ENCODE measurements around the gene CNTNAP4. TPM values are rescaled to one million over a fixed set of nuclear protein-coding genes. Genes with fewer than 3 reads are reported as not detected.

The CNTNAP4 gene
- total RNA-seq, 2 donors from 2014 or later, result not detected

DNA sequence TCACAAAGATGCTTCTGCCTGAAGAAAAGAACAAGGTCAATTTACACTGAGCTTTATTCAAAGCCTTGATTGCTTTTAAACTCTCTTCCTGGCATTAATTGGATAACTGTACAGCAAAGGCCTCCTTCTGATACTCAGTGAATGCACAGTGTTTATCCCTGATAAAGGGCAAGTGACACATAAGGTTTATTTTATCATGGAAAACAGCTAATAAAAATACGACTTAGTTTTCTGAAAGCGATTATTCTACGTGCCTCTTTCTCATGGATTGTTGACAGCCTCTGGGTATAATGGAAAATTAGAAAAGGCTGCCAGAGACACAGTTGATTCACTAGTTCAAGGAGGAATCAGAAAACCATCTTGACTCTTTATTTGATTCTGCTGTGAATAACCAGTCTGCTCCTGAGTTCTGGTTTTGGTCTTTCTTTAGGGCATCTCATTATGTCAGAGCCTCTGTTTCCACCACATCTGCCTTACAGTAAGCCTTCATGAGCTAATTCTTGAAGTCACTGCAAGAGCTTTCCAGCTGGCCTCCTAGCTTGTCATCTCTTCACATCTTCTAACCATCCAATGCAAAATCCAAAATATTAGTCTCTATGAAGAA is 212.9 kb downstream of the CNTNAP4 start:
- H3K9me3 ChIP-seq, result no peaks in the 10 kb centered on the region
- TF ChIP-seq, protein P1, sequence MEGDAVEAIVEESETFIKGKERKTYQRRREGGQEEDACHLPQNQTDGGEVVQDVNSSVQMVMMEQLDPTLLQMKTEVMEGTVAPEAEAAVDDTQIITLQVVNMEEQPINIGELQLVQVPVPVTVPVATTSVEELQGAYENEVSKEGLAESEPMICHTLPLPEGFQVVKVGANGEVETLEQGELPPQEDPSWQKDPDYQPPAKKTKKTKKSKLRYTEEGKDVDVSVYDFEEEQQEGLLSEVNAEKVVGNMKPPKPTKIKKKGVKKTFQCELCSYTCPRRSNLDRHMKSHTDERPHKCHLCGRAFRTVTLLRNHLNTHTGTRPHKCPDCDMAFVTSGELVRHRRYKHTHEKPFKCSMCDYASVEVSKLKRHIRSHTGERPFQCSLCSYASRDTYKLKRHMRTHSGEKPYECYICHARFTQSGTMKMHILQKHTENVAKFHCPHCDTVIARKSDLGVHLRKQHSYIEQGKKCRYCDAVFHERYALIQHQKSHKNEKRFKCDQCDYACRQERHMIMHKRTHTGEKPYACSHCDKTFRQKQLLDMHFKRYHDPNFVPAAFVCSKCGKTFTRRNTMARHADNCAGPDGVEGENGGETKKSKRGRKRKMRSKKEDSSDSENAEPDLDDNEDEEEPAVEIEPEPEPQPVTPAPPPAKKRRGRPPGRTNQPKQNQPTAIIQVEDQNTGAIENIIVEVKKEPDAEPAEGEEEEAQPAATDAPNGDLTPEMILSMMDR (IDR thresholded peaks at IDR 0.05), result no peak
- H3K36me3 ChIP-seq, result no peaks in the 10 kb centered on the region

DNA sequence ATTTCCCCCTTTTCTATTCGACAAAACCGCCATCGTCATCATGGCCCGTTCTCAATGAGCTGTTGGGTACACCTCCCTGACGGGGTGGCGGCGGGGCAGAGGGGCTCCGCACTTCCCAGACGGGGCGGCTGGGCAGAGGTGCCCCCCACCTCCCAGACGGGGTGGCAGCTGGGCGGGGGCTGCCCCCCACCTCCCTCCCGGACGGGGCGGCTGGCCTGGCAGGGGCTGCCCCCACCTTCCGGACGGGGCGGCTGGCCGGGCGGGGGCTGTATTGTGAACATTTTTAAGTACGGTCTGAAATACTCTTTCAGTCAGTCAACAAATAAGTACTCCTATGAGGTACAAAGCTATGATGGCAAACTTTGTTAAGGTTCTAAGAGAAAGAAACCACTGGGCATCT is 222.8 kb downstream of the CNTNAP4 start:
- TF ChIP-seq, protein P1 (IDR thresholded peaks at IDR 0.05), result no peak

More for the DNA sequence above, 212.9 kb downstream of the CNTNAP4 start:
- no peak overlapping the region for H3K27ac ChIP-seq
- no peaks in the 10 kb centered on the region for H3K27me3 ChIP-seq
- no peak overlapping the region for H3K4me3 ChIP-seq
- no peaks in the 10 kb centered on the region for H3K4me1 ChIP-seq
- no peak for DNase-seq (ENCODE audit: low spot score)

DNA sequence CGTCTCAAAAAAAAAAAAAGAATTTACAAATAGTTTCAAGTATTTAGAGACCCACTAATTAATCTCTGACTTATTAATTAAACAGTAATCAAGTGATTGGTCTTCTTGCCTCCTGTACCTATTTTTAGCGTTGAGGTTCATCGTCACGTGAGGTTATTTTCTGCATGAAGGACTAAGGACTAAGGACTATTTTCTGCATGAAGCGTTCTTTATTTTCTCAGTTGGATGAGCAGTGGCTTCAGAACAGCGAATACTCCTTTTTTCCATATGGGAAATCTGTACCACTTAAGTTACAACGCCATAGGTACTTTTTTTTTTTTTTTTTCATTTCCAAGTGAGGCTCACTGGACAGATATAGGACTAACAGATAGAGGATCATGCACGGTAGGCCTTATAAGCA is 224.9 kb downstream of the CNTNAP4 start:
- Histone ChIP-seq H3K27me3 (no peaks in the 10 kb centered on the region), H3K27ac (no peak overlapping the region), H3K36me3 (no peaks in the 10 kb centered on the region), H3K4me3 (no peak overlapping the region), H3K4me1 (no peaks in the 10 kb centered on the region), H3K9me3 (no peaks in the 10 kb centered on the region)
- TF ChIP-seq, protein P1 (IDR thresholded peaks at IDR 0.05), result no peak
- no peak for DNase-seq (ENCODE audit: low spot score)

More for the DNA sequence above, 222.8 kb downstream of the CNTNAP4 start:
- no peaks in the 10 kb centered on the region for H3K27me3 ChIP-seq
- H3K27ac ChIP-seq, result no peak overlapping the region
- H3K4me1 ChIP-seq, result no peaks in the 10 kb centered on the region
- H3K4me3 ChIP-seq, result no peak overlapping the region
- peaks cover 0 to 7% of the 10 kb centered on the region in 2 donors for H3K9me3 ChIP-seq
- DNase-seq (ENCODE audit: low spot score), result no peak
- H3K36me3 ChIP-seq, result no peaks in the 10 kb centered on the region

DNA sequence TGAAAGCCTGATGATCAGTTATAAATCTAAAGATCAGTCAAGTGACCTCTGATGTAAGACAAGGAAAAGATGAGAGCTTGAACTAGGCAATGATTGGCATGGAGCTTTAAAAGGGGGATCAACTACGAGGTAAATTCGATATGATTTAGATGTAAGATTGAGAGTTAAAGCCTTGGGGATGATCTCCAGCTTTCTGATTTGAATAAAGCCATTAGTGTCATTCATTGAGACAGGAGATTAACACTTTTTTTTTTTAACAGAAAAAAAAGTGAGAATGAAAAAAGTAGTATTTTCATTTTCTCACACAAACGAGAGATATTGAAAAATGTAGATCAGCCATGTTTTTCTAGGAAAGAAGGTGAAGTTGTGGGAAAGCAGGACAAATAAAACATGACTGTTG is 225.4 kb downstream of the CNTNAP4 start:
- DNase-seq (ENCODE audit: low spot score), result no peak

DNA sequence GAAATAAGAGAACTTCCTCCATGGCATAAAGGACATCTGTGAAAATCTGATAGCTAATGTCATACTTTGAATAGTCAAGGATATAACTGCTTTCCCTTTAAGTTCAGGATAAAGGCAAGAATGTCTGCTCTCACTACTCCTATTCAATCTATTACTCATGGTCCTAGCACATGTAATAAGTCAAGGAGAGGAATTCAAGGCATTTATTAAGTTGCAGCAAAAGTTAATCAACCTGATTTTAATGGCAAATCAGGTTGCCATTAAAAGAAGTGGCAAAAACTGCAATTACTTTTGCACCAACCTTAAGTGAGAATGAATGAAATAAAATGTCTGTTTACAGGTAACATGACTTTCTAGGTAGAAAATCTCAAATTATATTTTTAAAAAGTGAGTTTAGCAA is 225.9 kb downstream of the CNTNAP4 start:
- TF ChIP-seq, protein P1 (IDR thresholded peaks at IDR 0.05), result no peak
- Histone ChIP-seq H3K27me3 (no peaks in the 10 kb centered on the region), H3K4me1 (no peaks in the 10 kb centered on the region), H3K9me3 (no peaks in the 10 kb centered on the region), H3K4me3 (no peak overlapping the region), H3K27ac (no peak overlapping the region), H3K36me3 (no peaks in the 10 kb centered on the region)
- no peak for DNase-seq (ENCODE audit: low spot score)

More for the DNA sequence above, 225.4 kb downstream of the CNTNAP4 start:
- H3K4me3 ChIP-seq, result no peak overlapping the region
- no peaks in the 10 kb centered on the region for H3K36me3 ChIP-seq
- H3K27me3 ChIP-seq, result no peaks in the 10 kb centered on the region
- H3K27ac ChIP-seq, result no peak overlapping the region
- TF ChIP-seq, protein P1 (IDR thresholded peaks at IDR 0.05), result no peak
- no peaks in the 10 kb centered on the region for H3K9me3 ChIP-seq
- H3K4me1 ChIP-seq, result no peaks in the 10 kb centered on the region

DNA sequence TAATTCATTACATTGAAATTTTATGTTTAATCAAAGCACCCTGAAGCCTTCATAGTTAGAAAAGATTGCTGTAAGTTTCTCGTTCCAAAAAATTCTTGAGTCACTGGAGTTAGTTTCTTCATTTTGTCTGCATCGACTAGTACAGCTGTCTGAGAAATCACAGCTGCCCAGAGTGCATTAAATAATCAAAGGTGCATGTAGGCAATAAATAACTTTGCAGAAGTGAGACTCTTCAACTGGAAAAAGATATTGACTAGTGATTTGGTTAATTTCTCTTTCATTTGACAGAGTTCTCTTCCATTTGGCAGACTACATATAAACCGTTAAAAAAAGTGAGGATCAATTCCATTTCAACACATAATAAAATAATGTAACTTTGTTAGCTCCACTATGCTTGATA is 234.0 kb downstream of the CNTNAP4 start:
- no peak overlapping the region for H3K27ac ChIP-seq
- H3K9me3 ChIP-seq, result no peaks in the 10 kb centered on the region
- H3K27me3 ChIP-seq, result no peaks in the 10 kb centered on the region
- TF ChIP-seq, protein P1 (IDR thresholded peaks at IDR 0.05), result no peak
- H3K4me3 ChIP-seq, result no peak overlapping the region
- no peak for DNase-seq (ENCODE audit: low spot score)
- H3K4me1 ChIP-seq, result no peaks in the 10 kb centered on the region
- H3K36me3 ChIP-seq, result no peaks in the 10 kb centered on the region

Measured in right atrium auricular region (tissue), 2 donors.